ENCODE results near the gene RAB6B. TPM values are rescaled to one million over a fixed set of nuclear protein-coding genes. Genes with fewer than 3 reads are reported as not detected.

RAB6B gene
- polyA plus RNA-seq, 1 donor from 2014 or later: 57.5 TPM

DNA sequence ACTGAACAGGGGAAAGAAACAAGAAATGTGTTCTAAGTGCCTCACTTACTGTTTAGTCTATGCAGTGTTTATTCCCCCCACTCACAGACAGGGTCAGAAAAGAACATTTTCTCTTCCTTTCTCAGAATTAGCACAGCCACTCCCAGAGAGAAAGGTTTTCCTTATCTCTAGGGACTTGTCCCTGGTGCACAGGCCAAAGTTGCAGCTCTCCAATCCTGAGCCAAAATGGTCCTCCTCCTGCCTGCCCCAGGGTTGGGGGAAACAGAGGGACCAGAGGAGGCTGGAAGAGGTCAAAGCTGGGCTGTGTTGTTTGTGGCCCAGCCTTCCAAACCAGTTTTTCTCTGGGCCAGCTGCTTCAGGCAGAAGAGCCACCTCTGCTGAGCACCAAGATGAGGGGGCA lies 12.0 kb downstream of the RAB6B start:
- H3K9me2 ChIP-seq (ENCODE audit: insufficient read depth, low read length): no peaks in the 10 kb centered on the region
- no peaks in the 10 kb centered on the region for H3K27me3 ChIP-seq (ENCODE audit: insufficient read depth, low read depth, low read length)
- H3K9me3 ChIP-seq (ENCODE audit: low read length): no peaks in the 10 kb centered on the region
- no peaks in the 10 kb centered on the region for H3F3A ChIP-seq (ENCODE audit: insufficient read depth, low read length, poor library complexity, severe bottlenecking)
- no peak overlapping the region for H3K9ac ChIP-seq (ENCODE audit: low read length)
- H3K36me3 ChIP-seq (ENCODE audit: insufficient read depth, low read length): peaks cover 7% of the 10 kb centered on the region
- no peak overlapping the region for H2AFZ ChIP-seq (ENCODE audit: low read depth, low read length)
- H3K27ac ChIP-seq (ENCODE audit: low read length): no peak overlapping the region
- TF ChIP-seq POLR2AphosphoS5 (IDR thresholded peaks at IDR 0.05): no peak
- no peak for TF ChIP-seq MXI1 (conservative IDR thresholded peaks at IDR 0.05; ENCODE audit: poor library complexity, severe bottlenecking)
- no peak for TF ChIP-seq TAF1 (IDR thresholded peaks at IDR 0.05; ENCODE audit: low read depth)
- TF ChIP-seq, protein P1, sequence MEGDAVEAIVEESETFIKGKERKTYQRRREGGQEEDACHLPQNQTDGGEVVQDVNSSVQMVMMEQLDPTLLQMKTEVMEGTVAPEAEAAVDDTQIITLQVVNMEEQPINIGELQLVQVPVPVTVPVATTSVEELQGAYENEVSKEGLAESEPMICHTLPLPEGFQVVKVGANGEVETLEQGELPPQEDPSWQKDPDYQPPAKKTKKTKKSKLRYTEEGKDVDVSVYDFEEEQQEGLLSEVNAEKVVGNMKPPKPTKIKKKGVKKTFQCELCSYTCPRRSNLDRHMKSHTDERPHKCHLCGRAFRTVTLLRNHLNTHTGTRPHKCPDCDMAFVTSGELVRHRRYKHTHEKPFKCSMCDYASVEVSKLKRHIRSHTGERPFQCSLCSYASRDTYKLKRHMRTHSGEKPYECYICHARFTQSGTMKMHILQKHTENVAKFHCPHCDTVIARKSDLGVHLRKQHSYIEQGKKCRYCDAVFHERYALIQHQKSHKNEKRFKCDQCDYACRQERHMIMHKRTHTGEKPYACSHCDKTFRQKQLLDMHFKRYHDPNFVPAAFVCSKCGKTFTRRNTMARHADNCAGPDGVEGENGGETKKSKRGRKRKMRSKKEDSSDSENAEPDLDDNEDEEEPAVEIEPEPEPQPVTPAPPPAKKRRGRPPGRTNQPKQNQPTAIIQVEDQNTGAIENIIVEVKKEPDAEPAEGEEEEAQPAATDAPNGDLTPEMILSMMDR (IDR thresholded peaks at IDR 0.05; ENCODE audit: poor library complexity, severe bottlenecking): no peak
- TF ChIP-seq SMC3 (conservative IDR thresholded peaks at IDR 0.05; ENCODE audit: poor library complexity): no peak
- no peak overlapping the region for H3K4me2 ChIP-seq (ENCODE audit: low read length)
- peaks cover 24% of the 10 kb centered on the region for H3K79me2 ChIP-seq (replicated peaks; ENCODE audit: insufficient read depth, low read length)
- H4K20me1 ChIP-seq (ENCODE audit: insufficient read depth): no peaks in the 10 kb centered on the region
- H3K4me3 ChIP-seq (ENCODE audit: low read length): no peak overlapping the region

DNA sequence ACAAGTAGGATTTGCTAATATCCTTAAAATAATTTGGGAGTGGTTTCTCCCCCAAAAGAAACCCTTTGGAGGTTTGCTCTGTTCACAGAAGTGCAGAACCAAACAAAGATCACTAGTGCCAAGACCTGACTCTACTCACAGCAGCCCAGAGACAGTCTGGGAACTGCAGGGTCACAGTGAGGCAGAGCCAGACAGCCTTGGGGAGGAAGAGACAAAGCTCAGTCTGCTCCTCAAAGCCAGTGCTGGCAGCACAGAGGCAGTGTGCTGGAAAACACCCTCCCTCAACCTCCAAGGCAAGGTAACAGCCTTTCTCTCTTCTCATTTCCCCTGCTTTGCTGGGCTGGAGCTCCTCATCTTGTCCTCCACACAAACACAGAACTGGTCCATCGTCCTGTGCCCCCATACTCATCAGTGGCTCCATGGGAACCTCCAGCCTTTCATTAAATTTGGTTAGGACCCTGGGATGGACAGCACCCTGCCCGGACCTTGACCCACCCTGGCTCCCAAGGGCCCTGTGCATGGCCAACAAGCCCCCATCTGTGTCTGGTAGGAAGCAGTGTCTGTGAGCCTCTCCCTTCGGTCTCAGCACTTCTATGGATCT lies 12.6 kb downstream of the RAB6B start:
- H2AFZ ChIP-seq (ENCODE audit: low read depth, low read length): no peak overlapping the region
- no peaks in the 10 kb centered on the region for H3F3A ChIP-seq (ENCODE audit: insufficient read depth, low read length, poor library complexity, severe bottlenecking)
- H3K4me2 ChIP-seq (ENCODE audit: low read length): no peak overlapping the region
- no peaks in the 10 kb centered on the region for H3K9me3 ChIP-seq (ENCODE audit: low read length)
- no peak overlapping the region for H3K27ac ChIP-seq (ENCODE audit: low read length)
- TF ChIP-seq, protein P1 (IDR thresholded peaks at IDR 0.05; ENCODE audit: poor library complexity, severe bottlenecking): no peak
- H4K20me1 ChIP-seq (ENCODE audit: insufficient read depth): no peaks in the 10 kb centered on the region
- no peak overlapping the region for H3K4me3 ChIP-seq (ENCODE audit: low read length)
- H3K9me2 ChIP-seq (ENCODE audit: insufficient read depth, low read length): no peaks in the 10 kb centered on the region
- no peak overlapping the region for H3K9ac ChIP-seq (ENCODE audit: low read length)
- peaks cover 20% of the 10 kb centered on the region for H3K79me2 ChIP-seq (replicated peaks; ENCODE audit: insufficient read depth, low read length)
- no peaks in the 10 kb centered on the region for H3K27me3 ChIP-seq (ENCODE audit: insufficient read depth, low read depth, low read length)
- peaks cover 7% of the 10 kb centered on the region for H3K36me3 ChIP-seq (ENCODE audit: insufficient read depth, low read length)

DNA sequence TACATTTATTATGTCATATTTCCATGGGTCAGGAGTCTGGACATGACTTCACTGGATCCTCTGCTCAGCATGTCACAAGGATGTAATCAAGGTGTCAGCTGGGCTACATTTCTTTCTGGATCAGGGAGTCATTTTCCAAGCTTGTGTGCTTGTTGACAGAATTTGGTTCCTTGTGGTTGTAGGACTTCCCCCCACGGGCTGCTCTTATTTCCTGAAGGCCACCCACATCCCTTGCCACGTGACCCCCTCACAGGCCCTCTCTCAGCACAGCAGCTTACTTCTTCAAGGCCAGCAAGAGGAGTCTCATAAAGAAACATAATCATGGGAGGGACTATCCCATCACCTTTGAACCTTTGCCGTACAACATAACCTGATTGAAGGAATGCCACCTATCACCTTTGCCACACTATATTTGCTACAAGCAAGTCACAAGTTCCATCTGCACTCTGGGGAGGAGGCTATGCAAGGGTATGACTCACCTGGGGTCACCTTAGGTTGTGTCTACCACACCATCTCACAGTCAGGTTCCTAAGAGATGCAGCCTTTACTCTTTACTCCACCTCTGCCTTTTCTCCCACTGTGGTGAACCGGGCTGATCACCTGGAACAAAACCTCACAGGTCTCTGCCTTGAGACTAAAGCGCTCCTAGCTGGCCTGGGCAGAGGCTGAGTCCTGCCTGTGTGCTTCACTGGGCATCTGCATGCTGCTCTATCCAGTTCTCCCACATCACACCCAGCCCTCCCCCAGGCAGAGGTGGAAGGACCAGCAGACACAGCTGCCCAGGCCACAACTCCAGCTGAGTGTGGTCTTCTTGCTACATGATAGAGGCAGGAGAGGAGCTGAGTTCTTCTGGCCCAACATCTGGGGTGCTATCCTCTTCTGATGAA lies 13.5 kb downstream of the RAB6B start:
- H3K9me2 ChIP-seq (ENCODE audit: insufficient read depth, low read length): no peaks in the 10 kb centered on the region
- no peak overlapping the region for H3K27ac ChIP-seq (ENCODE audit: low read length)
- no peaks in the 10 kb centered on the region for H3K9me3 ChIP-seq (ENCODE audit: low read length)
- H3K4me2 ChIP-seq (ENCODE audit: low read length): no peak overlapping the region
- H3K9ac ChIP-seq (ENCODE audit: low read length): no peak overlapping the region
- peaks cover 18% of the 10 kb centered on the region for H3K79me2 ChIP-seq (replicated peaks; ENCODE audit: insufficient read depth, low read length)
- H4K20me1 ChIP-seq (ENCODE audit: insufficient read depth): no peaks in the 10 kb centered on the region
- no peaks in the 10 kb centered on the region for H3F3A ChIP-seq (ENCODE audit: insufficient read depth, low read length, poor library complexity, severe bottlenecking)
- no peak overlapping the region for H2AFZ ChIP-seq (ENCODE audit: low read depth, low read length)
- H3K36me3 ChIP-seq (ENCODE audit: insufficient read depth, low read length): peaks cover 7% of the 10 kb centered on the region
- no peak overlapping the region for H3K4me3 ChIP-seq (ENCODE audit: low read length)
- TF ChIP-seq, protein P1 (IDR thresholded peaks at IDR 0.05; ENCODE audit: poor library complexity, severe bottlenecking): no peak
- TF ChIP-seq TAF1 (IDR thresholded peaks at IDR 0.05; ENCODE audit: low read depth) (no peak), MXI1 (conservative IDR thresholded peaks at IDR 0.05; ENCODE audit: poor library complexity, severe bottlenecking) (no peak), POLR2AphosphoS5 (IDR thresholded peaks at IDR 0.05) (no peak), RAD21 (conservative IDR thresholded peaks at IDR 0.05) (no peak), EZH2 (IDR thresholded peaks at IDR 0.05; ENCODE audit: borderline replicate concordance, insufficient read depth, low read length, poor library complexity, severe bottlenecking) (no peak), SMC3 (conservative IDR thresholded peaks at IDR 0.05; ENCODE audit: poor library complexity) (no peak)
- TF ChIP-seq, protein P2, sequence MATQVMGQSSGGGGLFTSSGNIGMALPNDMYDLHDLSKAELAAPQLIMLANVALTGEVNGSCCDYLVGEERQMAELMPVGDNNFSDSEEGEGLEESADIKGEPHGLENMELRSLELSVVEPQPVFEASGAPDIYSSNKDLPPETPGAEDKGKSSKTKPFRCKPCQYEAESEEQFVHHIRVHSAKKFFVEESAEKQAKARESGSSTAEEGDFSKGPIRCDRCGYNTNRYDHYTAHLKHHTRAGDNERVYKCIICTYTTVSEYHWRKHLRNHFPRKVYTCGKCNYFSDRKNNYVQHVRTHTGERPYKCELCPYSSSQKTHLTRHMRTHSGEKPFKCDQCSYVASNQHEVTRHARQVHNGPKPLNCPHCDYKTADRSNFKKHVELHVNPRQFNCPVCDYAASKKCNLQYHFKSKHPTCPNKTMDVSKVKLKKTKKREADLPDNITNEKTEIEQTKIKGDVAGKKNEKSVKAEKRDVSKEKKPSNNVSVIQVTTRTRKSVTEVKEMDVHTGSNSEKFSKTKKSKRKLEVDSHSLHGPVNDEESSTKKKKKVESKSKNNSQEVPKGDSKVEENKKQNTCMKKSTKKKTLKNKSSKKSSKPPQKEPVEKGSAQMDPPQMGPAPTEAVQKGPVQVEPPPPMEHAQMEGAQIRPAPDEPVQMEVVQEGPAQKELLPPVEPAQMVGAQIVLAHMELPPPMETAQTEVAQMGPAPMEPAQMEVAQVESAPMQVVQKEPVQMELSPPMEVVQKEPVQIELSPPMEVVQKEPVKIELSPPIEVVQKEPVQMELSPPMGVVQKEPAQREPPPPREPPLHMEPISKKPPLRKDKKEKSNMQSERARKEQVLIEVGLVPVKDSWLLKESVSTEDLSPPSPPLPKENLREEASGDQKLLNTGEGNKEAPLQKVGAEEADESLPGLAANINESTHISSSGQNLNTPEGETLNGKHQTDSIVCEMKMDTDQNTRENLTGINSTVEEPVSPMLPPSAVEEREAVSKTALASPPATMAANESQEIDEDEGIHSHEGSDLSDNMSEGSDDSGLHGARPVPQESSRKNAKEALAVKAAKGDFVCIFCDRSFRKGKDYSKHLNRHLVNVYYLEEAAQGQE (IDR thresholded peaks at IDR 0.05; ENCODE audit: borderline replicate concordance): no peak
- H3K27me3 ChIP-seq (ENCODE audit: insufficient read depth, low read depth, low read length): no peaks in the 10 kb centered on the region
